ENCODE measurements around the gene SYMPK.
"Not testable (repeated sequence)": the region's sequence is repeated elsewhere in the genome, so short reads cannot be mapped to it uniquely, and the experiment has no call there.

DNA sequence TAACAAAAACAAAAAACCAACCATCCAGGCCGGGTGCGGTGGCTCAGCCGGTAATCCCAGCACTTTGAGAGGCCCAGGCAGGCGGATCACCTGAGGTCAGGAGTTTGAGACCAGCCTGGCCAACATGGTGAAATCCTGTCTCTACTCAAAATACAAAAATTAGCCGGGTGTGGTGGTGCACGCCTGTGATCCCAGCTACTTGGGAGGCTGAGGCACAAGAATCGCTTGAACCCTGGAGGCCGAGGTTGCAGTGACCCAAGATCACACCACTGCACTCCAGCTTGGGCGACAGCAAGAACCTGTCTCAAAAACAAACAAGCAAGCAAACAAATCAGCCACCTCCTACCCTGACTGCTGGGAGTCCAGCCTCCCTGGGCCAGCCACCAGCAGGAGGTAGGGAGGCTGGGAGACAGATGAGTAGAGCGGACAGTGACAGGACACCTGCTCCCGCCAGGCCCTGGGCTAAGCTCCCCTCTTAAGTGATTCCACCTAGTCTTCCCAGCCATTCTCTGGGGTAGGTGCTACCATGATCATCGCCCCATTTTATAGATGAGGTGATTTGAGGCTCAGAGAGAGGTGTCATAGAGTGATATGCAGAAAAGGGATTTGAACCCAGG lies 33.1 kb upstream of the SYMPK start:
- TF ChIP-seq, protein P1, sequence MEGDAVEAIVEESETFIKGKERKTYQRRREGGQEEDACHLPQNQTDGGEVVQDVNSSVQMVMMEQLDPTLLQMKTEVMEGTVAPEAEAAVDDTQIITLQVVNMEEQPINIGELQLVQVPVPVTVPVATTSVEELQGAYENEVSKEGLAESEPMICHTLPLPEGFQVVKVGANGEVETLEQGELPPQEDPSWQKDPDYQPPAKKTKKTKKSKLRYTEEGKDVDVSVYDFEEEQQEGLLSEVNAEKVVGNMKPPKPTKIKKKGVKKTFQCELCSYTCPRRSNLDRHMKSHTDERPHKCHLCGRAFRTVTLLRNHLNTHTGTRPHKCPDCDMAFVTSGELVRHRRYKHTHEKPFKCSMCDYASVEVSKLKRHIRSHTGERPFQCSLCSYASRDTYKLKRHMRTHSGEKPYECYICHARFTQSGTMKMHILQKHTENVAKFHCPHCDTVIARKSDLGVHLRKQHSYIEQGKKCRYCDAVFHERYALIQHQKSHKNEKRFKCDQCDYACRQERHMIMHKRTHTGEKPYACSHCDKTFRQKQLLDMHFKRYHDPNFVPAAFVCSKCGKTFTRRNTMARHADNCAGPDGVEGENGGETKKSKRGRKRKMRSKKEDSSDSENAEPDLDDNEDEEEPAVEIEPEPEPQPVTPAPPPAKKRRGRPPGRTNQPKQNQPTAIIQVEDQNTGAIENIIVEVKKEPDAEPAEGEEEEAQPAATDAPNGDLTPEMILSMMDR (conservative IDR thresholded peaks at IDR 0.05; ENCODE audit: low read length), result not testable (repeated sequence)
- not testable (repeated sequence) for TF ChIP-seq EZH2phosphoT487 (IDR thresholded peaks at IDR 0.05; ENCODE audit: borderline replicate concordance, low read depth, low read length)

Measured in OCI-LY7 (cell line).